D721Med (cell line): ENCODE data around the gene FOXC1.

ENCODE experiments used
- DNase-seq: peaks from one replicate; pipeline ENCODE4 v3.0.0; 2011; ENCODE audit warnings: low spot score; ENCODE audit not compliant: insufficient read length
- FAIRE-seq: peaks from 2 replicates; lab custom pipeline; 2011; peaks lifted over from hg19 to GRCh38; lab: Jason Lieb, UNC
- CTCF ChIP-seq: IDR thresholded peaks from 2 replicates; pipeline ENCODE4 v1.5.1; 2012; ENCODE audit warnings: mild to moderate bottlenecking, control low read depth; ENCODE audit not compliant: insufficient read depth; ENCODE audit errors: missing control alignments

FOXC1 gene

GRCh38 chr6:1617466-1618310 lies 8.0 kb downstream of the FOXC1 start:
- no peak for TF ChIP-seq CTCF
- no peak for DNase-seq
- no peak for FAIRE-seq

DNA sequence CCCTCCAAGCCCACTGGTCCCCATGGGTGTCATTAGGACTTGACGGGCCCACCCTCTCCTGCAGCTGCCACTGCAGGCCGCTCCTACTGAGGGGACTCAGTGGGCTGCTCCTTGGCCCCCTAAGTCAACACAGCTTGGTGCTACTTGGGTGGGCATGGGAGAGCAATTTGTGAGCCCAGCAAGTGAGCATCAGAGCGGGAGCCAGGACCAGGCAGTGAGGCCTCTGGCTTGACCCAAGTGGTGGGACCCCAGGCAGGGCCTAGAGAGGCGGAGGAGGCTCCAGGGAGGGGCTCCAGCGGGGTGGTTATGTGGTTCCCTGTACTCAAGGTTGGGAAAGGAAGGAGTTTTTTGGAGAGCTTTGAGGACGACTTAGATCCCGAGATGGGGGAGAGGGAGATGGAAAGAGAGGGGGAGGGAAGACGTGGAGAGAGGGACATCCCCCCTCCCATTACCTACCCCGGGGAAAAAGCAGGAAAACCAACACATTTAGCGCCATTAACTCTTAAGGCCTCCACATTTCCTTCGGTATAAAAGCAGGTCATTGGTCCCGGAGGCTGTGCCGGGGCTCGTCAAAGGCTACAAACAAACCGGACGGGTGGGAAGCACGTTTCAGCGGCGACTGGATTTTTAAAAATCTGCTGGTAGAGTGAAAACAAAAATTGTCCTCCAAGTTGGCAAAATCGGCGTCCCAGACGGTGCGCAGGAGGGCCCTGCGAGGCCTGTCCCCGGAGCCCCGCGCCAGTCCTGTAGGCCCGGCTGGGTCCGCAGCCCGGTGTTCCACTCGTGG lies 8.8 kb downstream of the FOXC1 start:
- no peak for FAIRE-seq
- TF ChIP-seq CTCF = no peak

DNA sequence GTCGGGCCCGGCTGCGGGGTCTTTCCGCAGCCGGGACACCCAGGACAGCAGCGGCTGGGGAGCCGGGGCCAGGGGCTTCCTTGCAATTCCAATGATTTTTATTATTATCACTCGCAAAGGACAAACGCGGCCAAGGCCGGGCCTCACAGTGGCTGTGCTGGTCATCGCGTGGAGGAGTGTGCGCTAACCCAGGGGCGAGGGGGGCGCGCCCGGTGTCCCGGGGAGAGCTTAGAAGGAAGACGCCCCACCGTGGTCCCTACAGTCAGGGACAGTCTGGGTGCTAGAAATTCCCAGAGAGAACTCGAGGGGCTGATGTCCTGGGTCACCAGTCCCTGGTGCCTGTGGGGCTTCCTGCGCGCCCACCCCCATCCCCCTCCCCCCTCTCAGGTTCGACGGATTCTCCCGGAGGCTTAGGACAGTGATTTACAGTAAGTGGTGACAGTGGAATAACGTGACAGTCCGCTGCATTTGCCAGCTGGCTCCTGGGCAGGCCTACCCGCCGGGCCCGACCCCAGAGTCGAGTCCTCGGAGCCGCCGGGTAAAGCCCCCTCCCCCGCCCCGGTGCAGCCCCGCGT lies 9.5 kb downstream of the FOXC1 start:
- FAIRE-seq = no peak
- no peak for DNase-seq
- TF ChIP-seq CTCF = no peak

More for the DNA sequence above, 8.8 kb downstream of the FOXC1 start:
- DNase-seq = no peak

DNA sequence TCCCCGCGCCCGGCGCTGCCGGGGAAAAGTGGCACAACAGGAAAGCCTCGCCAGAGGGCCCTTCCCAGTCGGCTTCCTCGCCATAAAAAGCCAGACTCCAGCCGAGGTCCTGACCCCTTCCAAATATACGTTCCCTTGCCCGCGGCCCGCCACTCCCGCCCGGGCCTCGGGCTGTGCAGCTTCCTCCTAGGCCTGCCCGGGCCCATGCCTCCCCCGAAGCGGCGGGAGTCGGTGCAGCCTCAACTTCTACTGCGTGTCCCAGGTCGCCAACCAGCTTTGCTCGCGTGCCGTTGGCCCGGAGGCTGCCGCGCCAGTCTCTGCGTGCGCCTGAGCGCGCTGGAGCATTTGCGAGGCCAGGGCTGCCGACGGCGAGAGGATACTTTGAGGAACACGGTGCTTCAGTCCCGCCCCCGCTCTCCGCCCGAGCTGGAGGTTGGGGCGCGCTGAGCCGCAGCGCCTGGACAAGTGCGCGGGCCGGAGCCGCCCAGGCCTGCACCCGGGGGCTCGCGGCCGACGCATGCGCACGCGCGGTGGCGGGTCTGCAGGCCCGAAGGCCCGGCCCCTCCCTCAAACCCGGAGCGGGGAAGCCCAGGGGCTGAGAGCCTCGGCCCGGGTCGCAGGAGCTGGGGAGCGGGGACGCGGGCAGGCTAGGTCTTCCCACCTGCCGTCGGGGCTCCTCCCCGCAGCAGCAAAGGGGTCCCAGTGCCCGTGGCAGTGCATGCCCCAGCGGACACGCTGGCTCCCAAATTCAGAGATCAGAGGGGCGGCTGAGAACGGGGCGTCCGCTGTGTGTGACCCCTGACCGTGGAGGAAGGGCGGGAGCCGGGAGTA lies 10.2 kb downstream of the FOXC1 start:
- TF ChIP-seq CTCF = no peak
- DNase-seq = no peak
- no peak for FAIRE-seq

DNA sequence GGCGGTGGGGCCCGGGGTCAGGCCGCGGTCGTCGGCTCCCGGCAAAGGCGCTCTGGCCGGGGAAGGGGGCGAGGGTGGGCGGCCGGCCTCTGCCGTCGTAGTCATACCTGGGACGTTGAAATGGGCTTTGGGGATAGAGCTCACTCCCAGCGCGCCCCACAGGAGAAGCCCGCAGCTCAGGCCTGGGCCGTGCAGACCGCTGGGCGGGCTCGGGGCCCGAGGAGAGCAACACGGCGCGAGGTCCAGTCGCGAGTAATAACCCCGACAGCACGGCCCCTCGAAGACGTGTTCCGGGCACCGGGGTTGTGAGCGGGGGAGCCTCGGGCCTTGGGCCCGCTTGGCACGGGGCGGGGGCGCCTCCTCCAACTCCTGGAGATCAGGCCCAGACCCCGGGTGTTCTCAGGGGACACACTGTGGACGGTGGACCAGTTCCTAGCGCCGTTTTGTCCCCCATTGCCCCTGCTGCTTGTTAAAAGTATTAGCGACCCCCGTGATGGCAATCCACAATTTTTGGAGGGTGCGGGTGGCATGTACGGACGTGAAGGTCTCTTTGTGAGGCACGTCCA lies 10.9 kb downstream of the FOXC1 start:
- FAIRE-seq (no peak), DNase-seq (no peak)
- TF ChIP-seq CTCF = no peak

- TF ChIP-seq CTCF = no peak
- no peak for DNase-seq
- FAIRE-seq = no peak
Observed at GRCh38 chr6:1621070-1621701, 11.5 kb downstream of the FOXC1 start.
